ENCODE data around the gene ZNF248. TPM values are rescaled to one million over a fixed set of nuclear protein-coding genes. Genes with fewer than 3 reads are reported as not detected.

The ZNF248 gene
- total RNA-seq, 4 donors from 2014 or later: 11.8 to 24.0 (median 16.1) TPM

GRCh38 chr10:37813763-37814162 lies 43.6 kb downstream of the ZNF248 start:
- Histone ChIP-seq H3K4me3 (no peak overlapping the region), H3K9me3 (peaks cover 0 to 97% (median 28%) of the 10 kb centered on the region in 4 donors), H3K36me3 (peaks cover 0 to 36% (median 0%) of the 10 kb centered on the region in 3 donors), H3K27ac (no peak overlapping the region), H3K4me1 (no peaks in the 10 kb centered on the region), H3K27me3 (no peaks in the 10 kb centered on the region)
- no peak for TF ChIP-seq POLR2A (IDR thresholded peaks at IDR 0.05)
- TF ChIP-seq, protein P1, sequence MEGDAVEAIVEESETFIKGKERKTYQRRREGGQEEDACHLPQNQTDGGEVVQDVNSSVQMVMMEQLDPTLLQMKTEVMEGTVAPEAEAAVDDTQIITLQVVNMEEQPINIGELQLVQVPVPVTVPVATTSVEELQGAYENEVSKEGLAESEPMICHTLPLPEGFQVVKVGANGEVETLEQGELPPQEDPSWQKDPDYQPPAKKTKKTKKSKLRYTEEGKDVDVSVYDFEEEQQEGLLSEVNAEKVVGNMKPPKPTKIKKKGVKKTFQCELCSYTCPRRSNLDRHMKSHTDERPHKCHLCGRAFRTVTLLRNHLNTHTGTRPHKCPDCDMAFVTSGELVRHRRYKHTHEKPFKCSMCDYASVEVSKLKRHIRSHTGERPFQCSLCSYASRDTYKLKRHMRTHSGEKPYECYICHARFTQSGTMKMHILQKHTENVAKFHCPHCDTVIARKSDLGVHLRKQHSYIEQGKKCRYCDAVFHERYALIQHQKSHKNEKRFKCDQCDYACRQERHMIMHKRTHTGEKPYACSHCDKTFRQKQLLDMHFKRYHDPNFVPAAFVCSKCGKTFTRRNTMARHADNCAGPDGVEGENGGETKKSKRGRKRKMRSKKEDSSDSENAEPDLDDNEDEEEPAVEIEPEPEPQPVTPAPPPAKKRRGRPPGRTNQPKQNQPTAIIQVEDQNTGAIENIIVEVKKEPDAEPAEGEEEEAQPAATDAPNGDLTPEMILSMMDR (IDR thresholded peaks at IDR 0.05): no peak
- 96 to 98% methylated on average over 3 of the region's 3 CpGs for WGBS, 2 donors
- DNase-seq (ENCODE audit: low spot score in 2 of 2): no peak

- Histone ChIP-seq H3K27me3 (no peaks in the 10 kb centered on the region), H3K36me3 (peaks cover 0 to 36% (median 0%) of the 10 kb centered on the region in 3 donors), H3K4me1 (no peaks in the 10 kb centered on the region), H3K27ac (no peak overlapping the region), H3K9me3 (peaks cover 0 to 95% (median 23%) of the 10 kb centered on the region in 4 donors), H3K4me3 (no peak overlapping the region)
- TF ChIP-seq EP300 (IDR thresholded peaks at IDR 0.05) (no peak), POLR2A (IDR thresholded peaks at IDR 0.05) (no peak)
- TF ChIP-seq, protein P1 (IDR thresholded peaks at IDR 0.05): no peak
- 8 to 62% methylated on average over 1 of the region's 1 CpG for WGBS, 2 donors
- DNase-seq (ENCODE audit: low spot score in 2 of 2): no peak
Measured at GRCh38 chr10:37812290-37812689, 45.1 kb downstream of the ZNF248 start.

DNA sequence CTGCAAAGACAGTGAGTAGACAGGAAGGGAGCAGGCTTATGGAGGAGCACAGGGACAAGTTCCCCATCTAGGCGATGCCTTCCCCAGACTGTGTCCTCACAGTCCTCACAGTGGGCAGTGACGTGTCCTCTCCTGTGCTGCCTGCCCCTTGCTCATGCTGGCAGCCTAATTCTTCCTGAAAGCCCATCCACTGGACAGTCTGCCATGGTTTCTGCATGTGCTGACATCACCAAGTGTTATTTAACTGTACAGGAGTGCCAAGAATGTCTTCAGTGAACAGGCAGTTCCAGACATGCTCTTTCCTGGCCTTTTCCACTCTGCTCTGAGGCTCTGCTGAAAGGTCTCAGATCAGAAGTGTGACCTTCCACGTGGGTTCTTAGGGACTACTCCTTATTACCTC lies 54.1 kb downstream of the ZNF248 start:
- TF ChIP-seq, protein P1 (IDR thresholded peaks at IDR 0.05): no peak
- TF ChIP-seq EP300 (IDR thresholded peaks at IDR 0.05): no peak
- no peak for TF ChIP-seq POLR2A (IDR thresholded peaks at IDR 0.05)
- H3K27me3 ChIP-seq: no peaks in the 10 kb centered on the region
- no peak overlapping the region for H3K27ac ChIP-seq
- no peaks in the 10 kb centered on the region for H3K4me1 ChIP-seq
- no peak for DNase-seq (ENCODE audit: low spot score in 2 of 2)
- peaks cover 0 to 8% (median 4%) of the 10 kb centered on the region in 4 donors for H3K9me3 ChIP-seq
- 76% methylated on average over 3 of the region's 3 CpGs for WGBS, 2 donors
- H3K36me3 ChIP-seq: peaks cover 0 to 58% (median 0%) of the 10 kb centered on the region in 3 donors
- no peak overlapping the region for H3K4me3 ChIP-seq

DNA sequence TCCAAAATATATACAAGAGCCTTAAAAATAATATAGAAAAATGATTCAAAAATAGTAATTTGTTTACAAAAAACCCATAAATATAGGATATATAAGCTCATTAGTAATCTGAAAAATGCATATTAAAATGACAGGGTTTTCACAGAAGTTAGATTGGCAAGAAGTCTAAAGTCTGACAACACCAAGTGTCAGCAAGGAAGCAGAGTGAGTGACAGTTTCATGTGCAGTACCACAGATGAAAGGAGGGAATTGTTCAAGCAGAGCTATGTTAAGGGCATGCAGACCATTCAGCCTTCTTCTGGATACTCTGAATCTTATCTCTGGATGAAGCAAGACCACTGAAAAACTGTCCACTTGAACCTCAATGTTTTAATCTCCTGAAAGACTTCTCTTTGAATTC lies 55.9 kb downstream of the ZNF248 start:
- Histone ChIP-seq H3K27me3 (no peaks in the 10 kb centered on the region), H3K27ac (no peak overlapping the region), H3K4me1 (no peaks in the 10 kb centered on the region), H3K9me3 (peaks cover 0 to 18% (median 1%) of the 10 kb centered on the region in 4 donors), H3K36me3 (peaks cover 0 to 58% (median 0%) of the 10 kb centered on the region in 3 donors), H3K4me3 (no peak overlapping the region)
- TF ChIP-seq, protein P1 (IDR thresholded peaks at IDR 0.05): no peak
- TF ChIP-seq POLR2A (IDR thresholded peaks at IDR 0.05) (no peak), EP300 (IDR thresholded peaks at IDR 0.05) (no peak)
- DNase-seq (ENCODE audit: low spot score in 2 of 2): no peak

- H3K36me3 ChIP-seq: peaks cover 0 to 17% (median 0%) of the 10 kb centered on the region in 3 donors
- no peaks in the 10 kb centered on the region for H3K27me3 ChIP-seq
- no peak overlapping the region for H3K4me3 ChIP-seq
- 83 to 94% methylated on average over 2 of the region's 2 CpGs for WGBS, 2 donors
- no peak overlapping the region for H3K27ac ChIP-seq
- H3K9me3 ChIP-seq: peaks cover 0 to 62% (median 20%) of the 10 kb centered on the region in 4 donors
- no peak for DNase-seq (ENCODE audit: low spot score in 2 of 2)
- H3K4me1 ChIP-seq: no peaks in the 10 kb centered on the region
- TF ChIP-seq EP300 (IDR thresholded peaks at IDR 0.05) (no peak), POLR2A (IDR thresholded peaks at IDR 0.05) (no peak)
- TF ChIP-seq, protein P1 (IDR thresholded peaks at IDR 0.05): no peak
Measured at GRCh38 chr10:37794305-37794976, 63.0 kb downstream of the ZNF248 start.

Data from tibial nerve (tissue), 4 donors.